ENCODE data around the gene ZNF438. TPM values are rescaled to one million over a fixed set of nuclear protein-coding genes. Genes with fewer than 3 reads are reported as not detected.

The ZNF438 gene
- total RNA-seq, 1 experiment from 2014 or later, result 8.4 TPM

- ChIA-PET CTCF (no interaction called here), POLR2A (no interaction called here)
- no peak for DNase-seq (ENCODE audit: unreplicated experiment)
- Mint-ChIP-seq H3K9me3 (ENCODE audit: unreplicated experiment) (peaks cover 16% of the 10 kb centered on the region), H3K27me3 (ENCODE audit: insufficient read depth, unreplicated experiment) (no peaks in the 10 kb centered on the region), H3K27ac (ENCODE audit: low read depth, unreplicated experiment) (no peak overlapping the region), H3K36me3 (ENCODE audit: insufficient read depth, unreplicated experiment) (peaks cover 6% of the 10 kb centered on the region), H3K4me1 (ENCODE audit: insufficient read depth, unreplicated experiment) (peaks cover 11% of the 10 kb centered on the region), H3K4me3 (ENCODE audit: unreplicated experiment) (no peak overlapping the region)
- no peak for TF ChIP-seq CTCF (IDR thresholded peaks at IDR 0.05; ENCODE audit: unreplicated experiment)
- intact Hi-C loops (cut with micrococcal nuclease), result no loop called here
- BruUV-seq (replicated peaks), result no TSS peak
Measured at GRCh38 chr10:31014161-31014875, 17.3 kb downstream of the ZNF438 start.

- H3K27ac Mint-ChIP-seq (ENCODE audit: low read depth, unreplicated experiment), result no peak overlapping the region
- H3K4me1 Mint-ChIP-seq (ENCODE audit: insufficient read depth, unreplicated experiment), result peaks cover 13% of the 10 kb centered on the region
- H3K4me3 Mint-ChIP-seq (ENCODE audit: unreplicated experiment), result no peak overlapping the region
- H3K36me3 Mint-ChIP-seq (ENCODE audit: insufficient read depth, unreplicated experiment), result peaks cover 6% of the 10 kb centered on the region
- BruUV-seq (replicated peaks), result no TSS peak
- DNase-seq (ENCODE audit: unreplicated experiment), result no peak
- TF ChIP-seq CTCF (IDR thresholded peaks at IDR 0.05; ENCODE audit: unreplicated experiment), result no peak
- CTCF ChIA-PET, result no interaction called here
- H3K9me3 Mint-ChIP-seq (ENCODE audit: unreplicated experiment), result peaks cover 16% of the 10 kb centered on the region
- no peaks in the 10 kb centered on the region for H3K27me3 Mint-ChIP-seq (ENCODE audit: insufficient read depth, unreplicated experiment)
- intact Hi-C loops (cut with micrococcal nuclease), result no loop called here
- POLR2A ChIA-PET, result no interaction called here
Measured at GRCh38 chr10:31013331-31013730, 18.3 kb downstream of the ZNF438 start.

- Mint-ChIP-seq H3K36me3 (ENCODE audit: insufficient read depth, unreplicated experiment) (peaks cover 6% of the 10 kb centered on the region), H3K9me3 (ENCODE audit: unreplicated experiment) (peaks cover 16% of the 10 kb centered on the region), H3K27ac (ENCODE audit: low read depth, unreplicated experiment) (no peak overlapping the region), H3K4me3 (ENCODE audit: unreplicated experiment) (no peak overlapping the region), H3K27me3 (ENCODE audit: insufficient read depth, unreplicated experiment) (no peaks in the 10 kb centered on the region), H3K4me1 (ENCODE audit: insufficient read depth, unreplicated experiment) (peaks cover 17% of the 10 kb centered on the region)
- no peak for TF ChIP-seq CTCF (IDR thresholded peaks at IDR 0.05; ENCODE audit: unreplicated experiment)
- ChIA-PET CTCF (interaction anchor here (0.7 kb wide), 1 partner anchor 346 kb away, joined by 3 read pairs; no protein-coding TSS in a partner anchor), POLR2A (no interaction called here)
- no peak for DNase-seq (ENCODE audit: unreplicated experiment)
- intact Hi-C loops (cut with micrococcal nuclease), result no loop called here
- BruUV-seq (replicated peaks), result no TSS peak
Measured at GRCh38 chr10:31011665-31012022, 20.0 kb downstream of the ZNF438 start.

- intact Hi-C loops (cut with micrococcal nuclease), result no loop called here
- peaks cover 16% of the 10 kb centered on the region for H3K9me3 Mint-ChIP-seq (ENCODE audit: unreplicated experiment)
- CTCF ChIA-PET, result interaction anchor here (0.7 kb wide), 1 partner anchor 346 kb away, joined by 3 read pairs; no protein-coding TSS in a partner anchor
- no peak for DNase-seq (ENCODE audit: unreplicated experiment)
- H3K36me3 Mint-ChIP-seq (ENCODE audit: insufficient read depth, unreplicated experiment), result peaks cover 6% of the 10 kb centered on the region
- POLR2A ChIA-PET, result no interaction called here
- no peak overlapping the region for H3K27ac Mint-ChIP-seq (ENCODE audit: low read depth, unreplicated experiment)
- H3K4me1 Mint-ChIP-seq (ENCODE audit: insufficient read depth, unreplicated experiment), result peaks cover 19% of the 10 kb centered on the region
- no peak overlapping the region for H3K4me3 Mint-ChIP-seq (ENCODE audit: unreplicated experiment)
- no TSS peak for BruUV-seq (replicated peaks)
- no peak for TF ChIP-seq CTCF (IDR thresholded peaks at IDR 0.05; ENCODE audit: unreplicated experiment)
- no peaks in the 10 kb centered on the region for H3K27me3 Mint-ChIP-seq (ENCODE audit: insufficient read depth, unreplicated experiment)
Measured at GRCh38 chr10:31011017-31011664, 20.5 kb downstream of the ZNF438 start.
